GM19240 (cell line): ENCODE data around the gene KY.

ENCODE experiments used
- DNase-seq: peaks from one replicate; pipeline ENCODE4 v3.0.0; 2011; ENCODE audit warnings: low spot score; ENCODE audit not compliant: insufficient read length

The KY gene, protein sequence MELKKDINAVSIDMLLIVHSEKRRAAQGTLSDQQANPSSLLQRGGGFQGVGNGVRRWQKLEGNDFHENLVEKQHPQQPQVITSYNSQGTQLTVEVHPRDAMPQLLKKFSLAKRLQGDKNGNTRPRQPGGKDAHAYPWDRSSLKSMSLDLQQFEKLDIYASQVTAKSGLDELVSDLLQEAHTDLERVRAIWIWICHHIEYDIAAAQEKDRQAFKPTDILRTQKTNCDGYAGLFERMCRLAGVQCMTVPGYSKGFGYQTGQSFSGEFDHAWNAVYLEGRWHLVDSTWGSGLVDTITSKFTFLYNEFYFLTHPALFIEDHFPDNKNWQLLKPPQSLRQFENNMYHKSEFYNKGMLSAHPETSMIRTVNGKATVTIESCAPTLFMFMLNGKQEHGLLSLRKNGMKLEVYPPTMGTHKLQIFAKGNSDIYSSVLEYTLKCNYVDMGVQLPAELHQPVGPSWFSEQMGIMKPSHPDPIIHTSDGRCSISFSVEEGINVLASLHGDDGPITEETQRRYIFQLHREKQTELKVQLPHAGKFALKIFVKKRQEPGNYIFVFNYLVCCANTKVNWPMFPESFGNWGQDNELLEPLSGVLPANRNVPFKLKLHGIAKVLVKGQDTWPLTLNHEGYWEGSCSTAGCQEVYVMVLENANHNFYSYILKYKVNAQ

DNA sequence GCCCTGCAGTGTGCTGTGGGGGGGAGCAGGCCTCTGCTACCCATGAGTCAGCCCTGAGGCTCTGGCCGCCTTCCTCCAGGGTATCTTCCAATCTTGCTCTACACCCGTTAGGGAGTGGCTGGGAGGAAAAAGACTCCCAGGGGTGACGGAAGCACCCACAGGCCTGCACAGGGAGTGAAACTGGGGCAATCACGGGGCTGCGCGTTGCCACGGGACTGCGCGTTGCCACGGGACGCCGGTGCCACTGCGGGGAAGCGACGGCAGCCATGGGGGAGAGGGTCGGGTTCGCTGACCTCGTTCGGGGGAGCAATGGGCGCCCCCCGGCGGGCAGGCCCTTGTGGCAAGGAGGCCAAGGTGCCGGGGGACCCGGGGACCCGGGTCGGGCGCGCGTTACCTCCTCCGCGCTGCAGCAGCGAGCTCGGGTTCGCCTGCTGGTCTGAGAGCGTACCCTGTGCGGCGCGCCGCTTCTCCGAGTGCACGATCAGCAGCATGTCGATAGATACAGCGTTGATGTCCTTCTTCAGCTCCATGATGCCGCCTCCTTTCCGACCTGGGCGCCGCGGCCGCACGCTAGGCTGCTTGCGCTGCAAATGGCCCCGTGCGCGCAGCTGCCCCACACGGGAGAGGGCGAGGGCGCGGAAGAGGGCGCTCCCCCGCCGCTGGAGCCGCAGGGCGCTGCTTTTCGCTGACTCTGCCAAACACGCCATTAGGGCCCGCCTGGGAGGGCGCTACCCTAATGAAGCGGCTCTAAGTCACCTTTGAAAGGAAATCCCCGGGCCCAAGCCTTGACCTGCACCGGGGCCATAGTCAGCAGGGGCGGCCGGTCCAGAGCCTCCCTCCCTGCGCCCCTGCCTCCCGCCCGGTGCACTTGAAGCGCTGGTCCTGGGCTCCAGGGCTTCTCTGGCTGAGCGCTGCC is at the start of gene KY:
Gene KY, minus strand, starts transcription at position 592 of the 916 bp plus-strand sequence. Its CDS starts 62 bp downstream, at position 530.
- no peak for DNase-seq

DNA sequence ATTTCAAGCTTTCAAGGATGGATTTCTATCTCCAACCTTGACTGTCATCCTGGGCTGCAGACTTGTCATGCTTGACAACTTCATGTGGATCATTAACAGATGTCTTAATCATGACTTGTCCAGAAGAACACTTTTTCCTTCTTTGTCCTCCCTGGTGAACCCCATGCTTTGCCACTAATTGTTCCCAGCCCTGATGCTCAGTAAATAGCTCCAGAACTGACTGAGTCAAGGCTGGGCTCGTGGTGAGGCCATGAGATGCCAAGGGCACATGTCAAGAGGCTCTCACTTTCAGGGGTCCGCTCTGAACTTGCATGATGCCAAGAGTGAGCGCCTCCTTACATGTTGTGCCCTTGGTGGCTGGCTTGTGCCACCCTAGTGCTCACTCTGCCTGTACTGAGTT is 48.9 kb upstream of the KY start:
- DNase-seq = no peak

DNA sequence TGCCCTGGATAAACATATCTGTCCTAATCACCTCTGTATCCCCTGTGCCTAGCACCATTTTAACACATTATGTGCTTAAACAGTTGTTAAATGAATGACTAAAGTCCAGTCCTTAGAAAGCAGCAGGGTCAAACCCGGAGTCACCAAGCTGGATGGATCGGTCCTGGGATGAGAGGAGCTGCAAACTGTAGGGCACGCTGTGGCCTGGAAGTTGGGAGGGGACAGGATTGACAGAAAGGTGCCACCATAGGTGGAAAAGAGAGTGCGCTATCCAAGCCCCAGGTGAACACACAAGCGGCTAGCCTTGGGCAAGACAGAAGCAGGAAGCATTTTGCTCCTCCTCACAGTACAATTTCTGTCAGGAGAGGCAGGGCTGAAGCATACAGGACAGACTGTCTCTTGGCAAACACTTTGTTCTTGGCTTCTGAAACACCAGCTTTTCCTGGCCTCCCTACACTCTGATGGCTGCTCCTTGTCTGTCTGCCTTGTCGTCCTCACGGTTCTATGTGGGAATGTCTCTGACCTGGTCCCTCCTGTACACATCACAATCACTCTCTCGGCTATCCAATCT is 48.4 kb upstream of the KY start:
- DNase-seq = no peak

DNA sequence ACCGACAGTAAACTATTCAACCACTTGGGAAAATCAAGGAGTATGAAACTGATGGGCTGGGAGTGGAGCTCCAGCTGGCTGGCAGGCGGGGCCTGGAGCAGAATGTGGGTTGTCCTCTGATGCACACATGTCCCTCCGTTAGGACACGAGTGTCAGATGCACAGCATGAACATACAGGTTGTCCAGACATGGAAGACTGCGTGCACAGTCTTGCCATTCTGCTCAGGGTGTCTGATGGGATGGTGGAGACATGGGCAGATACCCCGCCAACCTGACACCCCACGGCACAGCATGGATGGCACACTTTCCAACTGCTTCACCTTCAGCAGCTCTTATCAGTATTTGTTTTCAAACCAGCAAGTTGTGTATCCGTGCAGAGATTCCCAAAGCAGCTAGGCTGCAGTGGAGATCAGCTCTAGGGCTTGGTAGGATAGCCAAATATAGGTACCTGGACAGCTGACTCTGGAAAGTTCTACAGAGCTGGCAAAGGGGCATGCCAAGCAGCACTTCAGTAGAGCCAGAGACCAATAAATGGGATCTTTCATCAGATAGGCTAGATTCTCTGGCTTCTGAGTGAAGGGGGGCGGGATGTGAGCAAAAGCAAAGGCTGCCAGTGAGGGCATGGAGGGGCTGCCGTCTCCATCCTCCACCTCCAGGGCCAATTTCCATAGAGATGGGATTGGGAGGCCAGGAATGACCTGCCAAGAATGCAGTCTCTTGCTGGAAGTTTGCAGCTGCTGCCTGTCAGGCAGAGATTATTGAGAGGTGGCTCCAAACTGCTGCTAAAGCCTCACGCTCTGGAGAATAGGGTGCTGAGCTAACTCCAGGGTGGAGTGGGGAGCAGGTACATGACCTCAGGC is 47.2 kb upstream of the KY start:
- no peak for DNase-seq

DNA sequence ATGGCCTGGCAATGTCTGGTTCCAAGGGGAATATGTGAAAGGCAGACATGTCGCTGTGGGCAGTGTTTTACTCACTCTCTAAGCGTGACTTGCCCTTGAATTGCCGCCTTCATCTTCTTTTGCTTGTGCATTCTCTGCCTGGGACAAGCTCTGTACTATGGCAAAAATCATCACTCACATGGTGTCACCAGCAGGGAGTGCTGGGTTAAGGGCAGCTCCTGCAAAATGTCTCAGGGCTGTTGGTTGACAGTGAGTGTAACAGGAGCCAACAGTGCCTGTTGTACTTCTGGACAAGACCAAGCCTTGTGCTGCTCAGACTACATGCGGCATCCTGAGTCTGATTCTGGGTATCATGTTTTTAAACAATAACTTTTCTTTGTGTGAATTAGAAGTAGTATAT is 45.3 kb upstream of the KY start:
- no peak for DNase-seq

DNA sequence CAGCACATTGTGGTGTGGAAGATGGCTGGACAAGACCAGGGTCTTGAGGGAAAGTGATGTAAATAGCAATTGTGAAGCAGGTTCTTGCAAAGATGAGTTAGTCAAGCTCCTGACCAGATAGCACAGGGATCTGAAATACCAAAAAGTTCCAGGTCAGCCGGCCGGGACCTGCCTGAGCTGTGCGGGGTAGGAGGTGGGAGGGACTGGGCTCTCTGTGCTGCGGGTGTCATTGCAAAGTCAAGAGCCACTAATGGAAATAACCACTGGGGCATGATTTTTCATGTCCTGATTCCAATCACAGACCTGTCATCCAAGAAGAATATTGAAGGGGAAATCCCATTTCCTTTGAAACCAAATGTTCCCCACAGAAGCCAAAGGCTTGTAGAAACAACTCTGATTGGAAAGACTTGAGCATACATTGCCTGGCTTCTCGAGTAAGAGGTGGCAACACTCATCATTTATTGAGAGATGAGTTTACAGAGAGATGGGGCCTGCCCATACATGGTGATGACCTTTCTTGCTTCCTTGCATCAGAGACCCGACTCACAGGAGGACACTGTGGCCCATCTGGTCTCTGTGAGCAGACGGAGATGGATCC is 44.2 kb upstream of the KY start:
- DNase-seq = no peak

DNA sequence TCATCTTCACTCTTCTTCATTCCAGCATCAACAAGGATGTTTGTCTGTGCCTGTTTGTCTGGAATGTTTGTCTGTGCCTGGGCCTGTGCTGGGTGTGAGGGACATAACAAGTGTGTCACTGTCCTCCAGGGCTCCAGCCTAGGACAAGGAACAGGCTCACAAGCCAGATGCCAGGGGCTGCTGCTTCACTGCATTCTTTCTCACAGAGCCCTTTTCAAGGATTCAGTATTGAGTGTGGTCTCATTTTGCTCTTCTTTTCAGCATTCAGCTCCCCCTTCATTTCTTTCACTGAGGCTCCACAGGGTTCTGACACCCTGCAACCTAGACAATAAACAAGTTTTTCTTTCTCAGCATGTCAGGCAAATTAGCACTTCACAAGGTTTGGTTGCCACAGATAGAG is 43.6 kb upstream of the KY start:
- DNase-seq = no peak

DNA sequence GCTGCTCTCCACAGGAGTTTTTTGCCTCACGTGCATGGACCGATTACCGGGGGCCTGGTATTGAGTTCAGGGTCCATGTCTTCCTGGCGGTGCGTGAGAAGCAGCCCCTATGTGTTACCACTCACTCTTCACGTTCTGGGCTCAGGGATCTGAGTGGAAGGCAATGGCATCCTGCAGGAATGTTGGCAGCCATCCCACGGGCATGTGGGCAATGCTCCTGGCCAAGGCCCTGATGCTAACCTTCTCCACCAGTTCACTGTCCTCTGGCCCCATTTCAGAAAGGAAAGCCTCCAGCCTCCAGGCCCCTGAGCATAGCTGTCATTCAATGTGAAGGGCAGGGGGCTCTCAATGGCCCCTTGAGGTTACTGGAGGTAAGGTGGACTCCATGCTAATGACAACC is 43.0 kb upstream of the KY start:
- no peak for DNase-seq

DNA sequence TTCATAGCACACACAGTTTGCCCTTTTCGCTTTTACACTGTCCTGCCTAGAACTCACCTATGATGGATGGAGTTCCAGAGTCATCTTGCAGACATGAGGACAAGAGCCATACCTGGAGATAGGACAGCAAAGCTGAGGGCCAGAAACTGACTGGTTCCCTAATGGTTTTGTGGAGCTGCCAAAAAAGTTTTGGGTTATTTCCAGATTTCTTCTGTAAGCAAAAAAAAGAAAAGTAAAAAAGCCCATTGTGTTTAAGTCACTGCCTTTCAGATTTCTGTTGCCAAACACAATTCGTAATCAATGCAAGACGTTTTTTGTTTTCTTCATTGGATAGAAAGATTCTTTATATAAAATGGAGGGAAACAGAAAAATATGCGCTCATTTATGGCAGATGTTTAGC is 42.4 kb upstream of the KY start:
- no peak for DNase-seq

DNA sequence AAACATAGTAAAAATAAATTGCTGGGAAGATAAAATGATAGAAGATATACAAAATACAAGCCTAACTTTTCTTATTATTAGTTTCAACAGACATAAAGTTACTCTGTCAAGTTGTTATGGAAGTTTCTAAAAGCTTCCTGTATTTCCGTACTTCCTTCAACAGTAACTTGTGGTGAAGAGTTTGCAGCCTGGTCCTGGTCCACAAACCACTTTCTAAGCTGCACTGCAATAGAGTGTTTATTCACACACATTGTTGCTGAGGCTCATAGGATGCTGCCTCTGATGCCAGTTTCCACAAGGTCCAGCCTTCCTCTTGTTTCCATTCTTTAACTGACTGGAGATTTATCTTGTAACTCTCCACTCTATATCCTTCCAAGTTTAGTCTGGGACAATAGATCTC is 39.4 kb upstream of the KY start:
- DNase-seq = no peak

DNA sequence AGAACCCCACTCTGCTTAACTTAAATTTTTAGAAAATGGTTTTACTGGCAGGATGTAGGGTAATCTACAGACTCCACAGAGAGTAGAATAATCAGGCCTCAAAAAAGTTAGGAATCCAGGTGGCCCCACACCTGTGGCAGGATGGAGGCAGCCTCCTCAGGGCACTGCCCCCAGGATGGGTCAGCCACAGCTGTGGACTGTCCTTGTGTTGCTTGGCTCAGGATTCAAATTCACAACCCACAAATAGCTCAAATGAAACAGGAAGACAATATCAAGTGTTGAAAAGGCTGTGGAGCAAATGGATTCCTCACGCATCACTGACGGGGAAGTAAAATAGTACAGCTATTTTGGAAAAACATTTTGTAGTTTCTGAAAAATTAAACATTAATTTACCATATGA is 36.8 kb upstream of the KY start:
- DNase-seq = no peak

DNA sequence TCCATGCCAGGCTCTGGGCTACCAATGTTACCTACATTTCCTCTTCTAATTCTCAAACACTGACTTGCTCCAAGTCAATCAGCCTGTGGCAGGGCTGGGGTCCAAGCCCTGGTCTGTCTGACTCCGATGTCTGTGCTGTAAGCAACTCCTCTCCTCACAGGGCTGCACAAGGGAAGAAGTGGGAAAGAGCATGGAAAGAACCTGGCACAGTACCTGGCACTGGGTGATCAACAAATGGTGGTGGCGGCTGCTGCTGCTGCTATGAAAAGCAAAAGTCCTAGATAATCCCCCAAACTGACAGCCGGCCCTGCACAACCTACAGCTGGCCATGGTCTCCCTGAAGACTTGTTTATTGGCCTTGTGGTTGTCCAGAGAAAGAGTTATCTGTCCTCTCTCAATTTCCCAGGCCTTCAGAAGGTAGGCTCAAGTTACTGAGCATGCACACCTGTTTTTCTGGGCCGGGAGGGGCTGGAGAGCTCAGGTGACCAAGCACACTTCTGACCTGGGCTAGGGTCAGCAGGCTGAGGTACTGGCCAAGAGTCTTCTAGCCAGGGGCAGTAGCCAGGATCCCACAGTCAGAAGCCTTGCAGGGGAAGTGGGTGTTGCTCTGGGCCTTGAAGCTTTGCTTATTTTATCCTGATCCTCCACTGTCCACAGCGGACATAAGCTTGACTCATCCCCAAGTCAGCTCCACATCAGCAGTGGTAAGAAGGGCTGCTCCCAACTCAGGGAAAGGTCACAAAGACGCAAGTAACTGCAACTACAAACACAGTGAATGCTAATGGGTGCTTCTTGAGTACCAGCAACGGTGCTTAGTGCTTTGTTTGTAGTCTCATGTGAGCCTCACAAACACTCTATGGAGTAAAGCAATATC is 35.3 kb upstream of the KY start:
- DNase-seq = no peak

DNA sequence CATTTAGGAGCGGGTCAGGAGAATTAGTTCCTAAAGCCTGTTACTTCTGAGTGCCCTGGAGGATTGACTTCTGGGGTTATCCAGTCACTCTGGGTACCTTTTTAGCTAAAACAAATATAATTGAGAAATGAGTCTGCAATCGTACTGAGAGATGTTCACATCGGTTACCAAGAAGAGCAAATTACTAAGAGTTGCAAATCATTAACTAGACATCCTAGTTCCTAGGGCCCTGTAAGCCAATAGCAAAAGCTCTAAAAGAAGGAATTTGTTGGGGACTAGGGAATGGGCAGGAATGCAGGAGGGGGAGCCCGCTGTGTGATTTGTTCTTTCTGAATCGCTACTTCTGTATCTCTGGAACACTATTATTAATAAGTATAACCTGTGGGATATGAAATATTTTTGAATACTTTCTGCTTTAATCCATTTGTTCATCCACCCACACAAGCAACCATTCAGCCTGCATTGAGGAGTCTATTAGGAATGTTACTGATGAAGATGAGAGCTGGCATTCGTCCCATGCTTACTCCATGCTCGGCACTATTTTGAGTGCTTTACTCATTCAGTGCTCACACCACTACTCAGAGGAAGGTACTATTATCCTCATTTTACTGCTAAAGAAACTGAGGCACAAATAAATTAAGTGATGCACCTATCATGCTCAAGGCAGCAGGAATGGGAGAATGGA is 31.5 kb upstream of the KY start:
- DNase-seq = no peak

DNA sequence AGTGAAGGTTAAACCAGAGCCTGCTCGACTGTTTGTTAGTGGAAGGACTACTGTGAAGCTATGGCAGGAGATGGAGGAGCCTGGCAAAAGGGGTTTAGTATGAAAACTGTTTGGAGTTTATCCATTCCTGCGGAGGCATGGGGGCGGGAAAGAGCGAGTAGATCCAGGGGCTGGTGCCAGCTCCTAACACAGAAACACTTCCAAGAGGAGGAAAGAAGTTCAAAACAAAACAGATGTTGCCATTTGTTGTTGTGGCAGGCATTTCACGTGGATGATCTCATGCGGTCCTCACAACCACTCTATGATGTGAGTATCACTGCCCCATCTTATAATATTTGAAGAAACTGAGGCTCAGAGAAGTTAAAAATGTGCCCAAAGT is 30.7 kb upstream of the KY start:
- no peak for DNase-seq

DNA sequence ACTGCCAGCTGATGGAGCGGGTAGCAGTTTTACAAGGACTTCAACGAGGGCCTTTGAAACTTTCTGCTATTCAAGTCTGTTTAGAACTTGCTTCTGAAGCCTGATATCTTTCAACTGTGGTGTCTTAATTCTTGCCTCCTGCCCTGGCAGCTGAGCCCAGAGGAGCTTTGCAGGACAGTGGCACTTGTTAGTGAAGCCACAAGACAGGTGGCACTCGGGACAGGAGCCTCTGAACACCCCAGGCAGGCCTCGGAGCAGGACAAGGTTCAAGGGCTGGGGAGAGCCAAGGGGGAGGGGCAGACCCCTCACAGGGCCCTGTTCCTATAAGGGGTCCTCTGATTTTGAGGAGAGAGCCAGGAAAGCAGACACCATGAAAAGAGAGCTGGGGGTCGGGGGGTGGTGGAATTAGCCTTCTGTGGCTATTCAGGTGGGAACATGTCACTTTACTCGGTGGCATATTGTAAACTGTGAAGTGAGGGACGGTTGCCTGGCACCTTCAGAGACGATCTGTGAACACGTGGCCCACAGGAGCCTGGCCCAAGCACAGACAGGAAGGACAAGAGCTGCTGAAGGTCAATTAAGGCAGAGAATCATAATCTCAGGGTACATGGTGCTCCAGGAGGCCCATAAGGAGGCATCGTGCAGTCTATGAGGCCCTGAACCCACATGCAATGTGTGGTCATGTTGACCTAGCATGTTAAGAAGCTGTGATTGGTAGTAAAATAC is 30.1 kb upstream of the KY start:
- no peak for DNase-seq

DNA sequence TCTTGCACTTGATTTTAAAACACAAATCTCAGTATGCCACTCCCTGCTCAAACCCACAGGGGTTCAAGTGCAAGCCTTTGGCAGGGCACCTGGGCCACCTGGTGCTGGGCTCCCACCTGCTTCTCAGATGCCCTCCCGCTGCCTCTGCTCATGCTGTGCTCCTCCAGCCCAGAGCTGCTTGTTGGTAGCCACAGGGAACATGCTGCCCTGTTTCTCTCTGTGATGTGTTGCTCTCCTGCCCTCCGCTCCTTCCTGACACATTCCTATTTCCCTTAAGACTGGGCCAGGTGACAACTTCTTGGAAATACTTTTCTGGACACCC is 27.1 kb upstream of the KY start:
- DNase-seq = no peak

DNA sequence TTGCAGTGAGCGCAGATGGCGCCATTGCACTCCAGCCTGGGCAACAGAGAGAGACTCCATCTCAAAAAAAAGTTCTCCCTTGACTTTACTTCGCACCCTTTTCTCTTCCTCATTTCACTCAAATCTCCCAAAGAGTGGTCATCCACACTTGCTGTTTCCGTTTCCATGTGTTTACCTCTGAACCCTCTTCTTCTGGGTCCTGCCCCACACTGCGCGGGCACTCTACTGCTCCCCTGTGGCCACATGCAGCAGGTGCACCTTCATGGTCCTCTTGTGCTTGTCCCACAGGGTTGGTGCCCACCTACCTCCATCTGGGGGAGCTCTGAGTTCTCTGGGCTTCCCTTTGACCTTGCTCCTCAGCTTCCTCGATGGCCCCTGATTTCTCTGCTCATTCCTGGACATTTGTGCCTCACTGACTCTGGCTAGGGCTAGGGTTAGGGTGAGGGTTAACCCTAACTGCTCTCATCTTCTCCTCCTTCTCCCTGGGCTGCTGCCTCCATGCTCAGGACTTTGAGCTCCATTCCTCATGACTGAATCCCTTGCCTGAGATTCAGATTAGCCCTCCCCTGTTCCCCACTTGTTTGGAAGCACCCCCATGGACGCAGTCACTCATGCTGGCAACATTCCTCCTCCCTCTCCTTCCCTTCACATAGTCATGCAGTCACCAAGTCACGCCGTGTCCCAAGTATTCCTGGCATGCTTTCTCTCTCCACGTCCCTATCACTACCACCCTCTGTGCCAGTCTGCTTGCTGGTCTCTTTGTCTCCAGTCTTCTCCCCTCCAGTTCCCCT is 26.6 kb upstream of the KY start:
- no peak for DNase-seq
